NOMO-1 (cell line): ENCODE results near the gene BBLN.
"Not testable (repeated sequence)": the region's sequence is repeated elsewhere in the genome, so short reads cannot be mapped to it uniquely, and the experiment has no call there.

ENCODE experiments used
- DNase-seq, 2 experiments: peaks; one replicate each; lab custom pipeline; 2025; ENCODE audit not compliant: unreplicated experiment in 2 of 2; lab: John Stamatoyannopoulos, UW

Gene BBLN

DNA sequence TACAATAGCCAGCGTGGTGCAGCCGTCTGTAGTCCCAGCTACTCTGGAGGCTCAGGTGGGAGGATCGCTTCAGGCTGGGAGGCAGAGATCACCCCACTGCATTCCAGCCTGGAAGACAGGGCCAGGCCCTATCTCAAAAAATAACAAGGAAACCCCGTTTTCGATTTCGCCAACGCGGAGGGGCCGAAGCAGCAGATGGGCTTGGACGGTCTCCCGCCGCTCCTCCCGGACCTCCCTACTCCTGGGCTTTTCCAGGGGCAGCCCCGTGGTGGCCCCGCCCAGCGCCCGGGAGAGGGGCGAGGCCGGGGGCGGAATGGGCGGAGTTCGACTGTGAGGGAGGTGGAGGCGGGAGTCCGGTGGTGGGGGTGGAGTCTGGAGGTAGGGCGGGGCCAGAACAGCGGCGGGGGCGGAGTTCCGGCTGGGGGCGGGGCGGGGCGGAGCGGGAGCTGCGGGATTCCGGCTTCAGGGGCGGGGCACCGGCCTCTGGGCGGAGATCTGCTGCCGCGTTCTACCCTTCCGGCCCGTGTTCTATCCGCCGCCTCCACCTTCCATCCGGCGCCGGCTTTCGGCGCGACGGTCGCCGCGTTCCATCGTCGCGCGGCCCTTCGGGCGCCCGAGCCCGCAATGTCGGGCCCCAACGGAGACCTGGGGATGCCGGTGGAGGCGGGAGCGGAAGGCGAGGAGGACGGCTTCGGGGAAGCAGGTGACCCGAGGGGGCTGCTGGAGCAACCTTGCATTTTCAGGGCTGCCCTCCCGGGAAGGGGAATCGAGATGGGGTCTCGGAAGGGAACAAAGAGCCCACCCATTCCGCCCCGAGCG is at the start of gene BBLN:
Gene BBLN, plus strand, starts transcription at position 482 of the 819 bp plus-strand sequence. Its CDS starts 143 bp downstream, at position 625.
- DNase-seq, result peak; percentile 80 to 91

- not testable (repeated sequence) for DNase-seq
These were observed 48.3 kb upstream of the BBLN start for GRCh38 chr9:128111726-128112125.

- no peak for DNase-seq
These were observed 46.3 kb upstream of the BBLN start for GRCh38 chr9:128113526-128114325.

GRCh38 chr9:128114326-128115186 is 45.5 kb upstream of the BBLN start:
- DNase-seq, result no peak

- DNase-seq, result no peak
These were observed 44.6 kb upstream of the BBLN start for GRCh38 chr9:128115187-128116103.

- DNase-seq, result no peak
These were observed 43.7 kb upstream of the BBLN start for GRCh38 chr9:128116104-128117083.

- DNase-seq, result peak; percentile 75 to 80
These were observed 42.2 kb upstream of the BBLN start for GRCh38 chr9:128117613-128118471.

DNA sequence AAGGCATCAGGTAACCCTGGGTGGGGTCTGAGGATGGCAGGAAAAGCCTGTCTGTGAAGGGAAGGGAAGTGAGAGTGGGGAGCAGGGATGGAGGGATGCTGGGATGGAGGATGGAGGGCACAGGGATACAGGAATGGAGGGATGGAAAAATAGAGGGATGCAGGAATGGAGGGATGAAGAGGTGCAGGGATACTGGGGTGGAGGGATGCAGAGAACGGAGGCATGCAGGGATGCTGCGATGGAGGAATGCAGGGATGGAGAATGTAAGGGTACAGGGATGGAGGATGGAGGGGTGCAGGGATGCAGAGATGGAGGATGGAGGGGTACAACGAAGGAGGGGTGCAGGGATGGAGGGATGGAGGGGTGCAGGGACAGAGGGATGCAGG is 41.6 kb upstream of the BBLN start:
- DNase-seq, result no peak

GRCh38 chr9:128118971-128119665 is 40.9 kb upstream of the BBLN start:
- DNase-seq, result no peak

DNA sequence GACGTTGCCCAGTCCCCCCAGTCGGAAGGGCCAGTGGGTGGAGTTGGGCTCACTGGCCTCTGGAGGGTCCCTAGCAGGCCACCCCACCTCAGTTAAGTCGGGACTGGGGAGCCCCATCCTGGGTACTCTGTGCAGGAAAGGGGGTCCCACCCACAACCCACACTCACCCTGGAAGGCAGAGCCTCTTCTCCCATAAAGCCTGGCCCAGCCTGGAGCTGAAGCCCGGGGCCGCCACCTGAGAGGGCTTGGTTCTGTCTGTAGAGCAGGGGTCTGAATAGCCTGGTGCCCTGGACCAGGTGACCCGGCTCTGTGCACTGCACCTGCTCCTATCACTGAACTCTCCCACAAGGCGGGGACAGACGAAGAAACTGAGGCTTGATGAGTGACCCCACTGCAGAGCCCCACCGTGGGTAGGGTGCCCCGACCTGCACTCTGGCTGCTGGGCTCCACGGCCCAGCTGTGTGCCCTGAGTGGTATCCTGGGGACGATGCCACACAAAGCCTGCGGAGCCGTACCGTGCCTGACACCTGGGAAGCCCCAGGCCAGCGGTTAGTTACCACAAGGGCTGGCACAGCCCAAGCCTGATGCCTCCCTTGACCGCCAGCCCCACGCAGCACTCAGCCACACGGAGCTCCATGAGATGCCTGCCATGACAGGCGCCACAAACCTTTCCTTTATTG is 39.9 kb upstream of the BBLN start:
- DNase-seq, result no peak

- DNase-seq, result no peak
These were observed 39.2 kb upstream of the BBLN start for GRCh38 chr9:128120741-128121465.

- no peak for DNase-seq
These were observed 38.6 kb upstream of the BBLN start for GRCh38 chr9:128121466-128121810.

- DNase-seq, result no peak
These were observed 37.9 kb upstream of the BBLN start for GRCh38 chr9:128121924-128122808.

- no peak for DNase-seq
These were observed 37.3 kb upstream of the BBLN start for GRCh38 chr9:128122809-128123175.

DNA sequence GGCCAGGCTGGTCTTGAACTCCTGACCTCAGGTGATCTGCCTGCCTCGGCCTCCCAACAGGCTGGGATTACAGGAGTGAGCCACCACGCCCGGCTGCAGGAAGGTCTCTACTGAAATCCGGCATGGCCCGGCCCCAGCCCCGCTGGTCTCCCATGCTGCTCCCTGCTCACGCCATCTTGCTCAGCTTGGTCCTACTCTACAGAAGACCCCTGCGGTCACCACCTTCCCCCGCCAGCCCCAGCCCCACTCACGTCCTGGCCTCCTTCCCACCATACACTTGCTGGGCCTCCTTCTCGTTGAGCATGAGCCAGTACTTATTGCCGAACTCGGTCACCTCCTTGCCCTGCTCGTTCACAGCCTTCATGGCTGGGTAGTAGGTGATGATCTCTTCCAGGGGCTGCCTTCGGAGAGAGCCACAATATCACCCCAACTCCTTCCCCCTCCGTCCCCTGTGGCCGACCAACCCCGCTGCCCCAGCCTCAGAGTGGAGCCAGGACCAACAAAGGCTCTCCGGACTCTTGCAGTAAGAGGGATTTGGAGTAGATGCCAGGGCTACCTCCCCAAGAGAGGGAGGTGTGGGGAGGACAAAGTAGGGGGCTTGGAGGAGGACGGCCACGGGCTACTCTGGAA is 36.5 kb upstream of the BBLN start:
- DNase-seq, result no peak
